Nephron progenitor cell (in vitro differentiated cells): ENCODE results near the gene SLC27A3.

Experiments used
- DNase-seq: peaks from one replicate; pipeline ENCODE4 v3.0.0; 2021
- H3K27ac Mint-ChIP-seq: 2 replicates; pipeline ENCODE4 v1.8.0; 2021; ENCODE audit warnings: mild to moderate bottlenecking, moderate library complexity, mixed read lengths
- H3K27me3 Mint-ChIP-seq: 2 replicates; pipeline ENCODE4 v1.8.0; 2021; ENCODE audit warnings: mild to moderate bottlenecking, low read depth, mixed read lengths; ENCODE audit not compliant: poor library complexity
- H3K36me3 Mint-ChIP-seq: 2 replicates; pipeline ENCODE4 v1.8.0; 2021; ENCODE audit warnings: low read depth, mixed read lengths
- H3K4me1 Mint-ChIP-seq: 2 replicates; pipeline ENCODE4 v1.8.0; 2021; ENCODE audit warnings: mixed read lengths
- H3K4me3 Mint-ChIP-seq: 2 replicates; pipeline ENCODE4 v1.8.0; 2021; ENCODE audit warnings: mild to moderate bottlenecking, moderate library complexity, mixed read lengths
- H3K9me3 Mint-ChIP-seq: 2 replicates; pipeline ENCODE4 v1.8.0; 2021; ENCODE audit warnings: mild to moderate bottlenecking, moderate library complexity, mixed read lengths
- TF ChIP-seq, protein P1 (sequence below): fragments of 200-600 bp; sonication (generic); IDR thresholded peaks from 2 replicates; pipeline ENCODE4 v1.5.0; 2021; ENCODE audit warnings: antibody characterized with exemption

SLC27A3 gene

DNA sequence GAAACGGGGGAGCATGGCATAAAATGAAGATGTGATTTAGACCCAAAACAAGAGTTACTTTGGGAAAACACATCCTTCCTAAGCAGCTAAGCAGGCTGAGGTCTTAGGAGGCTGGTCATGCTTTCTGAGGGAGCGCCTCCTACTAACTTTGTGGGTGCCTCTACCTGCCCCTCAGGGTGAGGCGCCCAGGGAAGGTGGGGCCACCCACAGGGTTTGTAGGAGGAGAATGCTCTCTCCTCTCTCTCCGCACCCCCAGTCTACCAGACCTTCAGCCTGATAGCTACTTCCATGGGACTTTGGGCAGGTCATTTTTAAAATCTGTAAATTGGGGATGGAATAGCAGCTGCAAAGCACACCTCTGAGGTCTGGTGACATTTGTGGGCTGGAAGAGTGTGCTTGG is 23.8 kb downstream of the SLC27A3 start:
- H3K4me3 Mint-ChIP-seq, result no peak overlapping the region
- H3K4me1 Mint-ChIP-seq, result peaks cover 47% of the 10 kb centered on the region
- peaks cover 14% of the 10 kb centered on the region for H3K36me3 Mint-ChIP-seq
- no peaks in the 10 kb centered on the region for H3K27me3 Mint-ChIP-seq
- H3K9me3 Mint-ChIP-seq, result no peaks in the 10 kb centered on the region
- DNase-seq, result no peak
- TF ChIP-seq, protein P1, sequence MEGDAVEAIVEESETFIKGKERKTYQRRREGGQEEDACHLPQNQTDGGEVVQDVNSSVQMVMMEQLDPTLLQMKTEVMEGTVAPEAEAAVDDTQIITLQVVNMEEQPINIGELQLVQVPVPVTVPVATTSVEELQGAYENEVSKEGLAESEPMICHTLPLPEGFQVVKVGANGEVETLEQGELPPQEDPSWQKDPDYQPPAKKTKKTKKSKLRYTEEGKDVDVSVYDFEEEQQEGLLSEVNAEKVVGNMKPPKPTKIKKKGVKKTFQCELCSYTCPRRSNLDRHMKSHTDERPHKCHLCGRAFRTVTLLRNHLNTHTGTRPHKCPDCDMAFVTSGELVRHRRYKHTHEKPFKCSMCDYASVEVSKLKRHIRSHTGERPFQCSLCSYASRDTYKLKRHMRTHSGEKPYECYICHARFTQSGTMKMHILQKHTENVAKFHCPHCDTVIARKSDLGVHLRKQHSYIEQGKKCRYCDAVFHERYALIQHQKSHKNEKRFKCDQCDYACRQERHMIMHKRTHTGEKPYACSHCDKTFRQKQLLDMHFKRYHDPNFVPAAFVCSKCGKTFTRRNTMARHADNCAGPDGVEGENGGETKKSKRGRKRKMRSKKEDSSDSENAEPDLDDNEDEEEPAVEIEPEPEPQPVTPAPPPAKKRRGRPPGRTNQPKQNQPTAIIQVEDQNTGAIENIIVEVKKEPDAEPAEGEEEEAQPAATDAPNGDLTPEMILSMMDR, result no peak
- peak overlapping the region; percentile 45 for H3K27ac Mint-ChIP-seq

DNA sequence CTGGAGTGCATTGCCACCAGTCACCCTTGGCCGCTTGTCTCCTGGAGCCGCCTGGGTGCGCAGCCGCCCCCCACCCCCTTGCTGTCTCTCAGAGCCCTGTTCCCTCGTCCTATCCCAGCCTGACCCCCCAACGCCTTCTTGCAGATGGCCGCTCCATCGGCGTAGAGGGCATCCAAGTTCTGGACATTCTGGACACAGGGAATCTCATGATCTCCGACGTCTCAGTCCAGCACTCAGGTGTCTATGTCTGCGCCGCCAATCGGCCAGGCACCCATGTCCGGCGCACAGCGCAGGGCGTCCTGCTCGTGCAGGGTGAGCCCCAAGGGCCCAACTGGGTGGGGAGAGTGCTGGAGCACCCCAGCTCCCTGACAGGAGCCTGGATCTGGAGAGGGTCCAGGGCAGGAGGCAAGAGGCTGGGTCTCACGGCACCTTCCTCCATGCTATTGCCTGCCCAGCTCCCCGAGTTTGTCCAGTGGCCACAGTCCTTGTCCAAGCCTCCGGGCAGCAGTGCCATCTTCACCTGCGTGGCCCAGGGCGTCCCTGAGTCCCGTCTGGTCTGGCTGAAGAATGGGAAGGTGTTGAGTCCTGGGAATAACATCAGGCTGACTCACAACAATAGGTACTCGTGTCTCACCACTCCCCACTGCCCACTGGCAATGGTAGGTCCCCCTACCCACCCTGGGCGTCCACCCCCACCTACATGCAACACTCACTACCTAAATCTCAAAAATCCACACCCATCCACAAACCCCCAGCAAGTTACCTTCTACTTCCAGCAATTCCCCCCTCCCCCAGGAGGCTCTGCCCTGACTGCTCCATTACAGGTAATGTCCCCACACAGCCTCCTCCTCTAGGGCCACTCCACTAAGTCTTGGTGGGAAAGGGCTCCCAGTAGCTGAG is 24.6 kb downstream of the SLC27A3 start:
- Mint-ChIP-seq H3K27ac (peak overlapping the region; percentile 73), H3K4me3 (no peak overlapping the region), H3K4me1 (peaks cover 39% of the 10 kb centered on the region), H3K36me3 (peaks cover 20% of the 10 kb centered on the region), H3K9me3 (no peaks in the 10 kb centered on the region), H3K27me3 (no peaks in the 10 kb centered on the region)
- DNase-seq, result no peak
- TF ChIP-seq, protein P1, result no peak

DNA sequence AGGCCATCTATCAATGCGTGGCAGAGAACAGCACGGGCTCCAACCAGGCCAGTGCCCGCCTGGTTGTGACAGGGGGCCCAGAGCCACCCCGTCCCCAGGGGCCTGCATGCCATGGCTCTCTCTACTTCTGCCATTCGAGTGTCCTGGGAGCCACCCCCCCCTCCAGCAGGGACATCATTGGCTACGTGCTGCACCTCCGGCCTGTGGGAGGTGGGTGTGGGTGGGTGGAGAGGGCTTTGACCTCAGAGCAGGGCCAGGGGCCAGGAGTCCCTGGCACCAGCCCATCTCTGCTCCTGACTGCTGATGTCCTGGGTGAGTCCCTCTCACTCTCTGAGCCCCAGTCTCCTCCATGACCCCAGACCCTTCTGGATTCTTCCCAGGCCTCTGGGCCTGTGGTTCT is 25.3 kb downstream of the SLC27A3 start:
- Mint-ChIP-seq H3K4me3 (no peak overlapping the region), H3K36me3 (peaks cover 23% of the 10 kb centered on the region), H3K27me3 (no peaks in the 10 kb centered on the region), H3K9me3 (no peaks in the 10 kb centered on the region), H3K4me1 (peaks cover 32% of the 10 kb centered on the region), H3K27ac (peak overlapping the region; percentile 85)
- TF ChIP-seq, protein P1, result no peak
- no peak for DNase-seq

DNA sequence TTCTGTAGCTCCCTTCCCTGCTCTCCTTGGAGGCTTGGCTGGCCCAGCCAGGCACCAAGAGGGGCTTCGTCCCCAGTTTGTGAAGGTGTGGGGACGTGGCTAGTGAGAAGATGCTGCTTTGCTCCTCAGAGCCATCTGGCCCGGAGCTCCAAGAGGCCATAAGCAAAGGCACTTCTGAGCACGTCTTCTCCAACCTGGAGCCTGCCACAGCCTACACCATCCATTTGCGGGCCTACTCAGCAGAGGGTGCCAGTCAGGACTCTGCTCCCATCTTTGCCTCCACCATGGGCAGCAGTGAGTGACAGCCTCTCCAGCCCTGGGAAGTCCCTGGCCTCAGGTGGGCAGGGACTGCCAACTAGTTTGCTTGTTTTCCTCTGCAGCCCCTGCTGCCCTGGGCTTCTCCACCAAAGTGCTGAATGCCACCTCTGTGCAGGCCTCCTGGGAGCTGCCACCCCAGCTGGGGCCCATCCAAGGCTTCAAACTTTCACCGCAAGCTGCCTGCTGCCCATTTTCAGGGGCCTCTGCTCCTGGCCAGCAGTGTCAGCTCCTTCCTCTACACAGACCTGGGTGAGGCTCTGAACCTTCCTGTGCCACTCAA is 25.9 kb downstream of the SLC27A3 start:
- Mint-ChIP-seq H3K27me3 (no peaks in the 10 kb centered on the region), H3K27ac (peak overlapping the region; percentile 85), H3K4me1 (peaks cover 30% of the 10 kb centered on the region), H3K9me3 (no peaks in the 10 kb centered on the region), H3K36me3 (peaks cover 26% of the 10 kb centered on the region), H3K4me3 (no peak overlapping the region)
- no peak for DNase-seq
- TF ChIP-seq, protein P1, result no peak

DNA sequence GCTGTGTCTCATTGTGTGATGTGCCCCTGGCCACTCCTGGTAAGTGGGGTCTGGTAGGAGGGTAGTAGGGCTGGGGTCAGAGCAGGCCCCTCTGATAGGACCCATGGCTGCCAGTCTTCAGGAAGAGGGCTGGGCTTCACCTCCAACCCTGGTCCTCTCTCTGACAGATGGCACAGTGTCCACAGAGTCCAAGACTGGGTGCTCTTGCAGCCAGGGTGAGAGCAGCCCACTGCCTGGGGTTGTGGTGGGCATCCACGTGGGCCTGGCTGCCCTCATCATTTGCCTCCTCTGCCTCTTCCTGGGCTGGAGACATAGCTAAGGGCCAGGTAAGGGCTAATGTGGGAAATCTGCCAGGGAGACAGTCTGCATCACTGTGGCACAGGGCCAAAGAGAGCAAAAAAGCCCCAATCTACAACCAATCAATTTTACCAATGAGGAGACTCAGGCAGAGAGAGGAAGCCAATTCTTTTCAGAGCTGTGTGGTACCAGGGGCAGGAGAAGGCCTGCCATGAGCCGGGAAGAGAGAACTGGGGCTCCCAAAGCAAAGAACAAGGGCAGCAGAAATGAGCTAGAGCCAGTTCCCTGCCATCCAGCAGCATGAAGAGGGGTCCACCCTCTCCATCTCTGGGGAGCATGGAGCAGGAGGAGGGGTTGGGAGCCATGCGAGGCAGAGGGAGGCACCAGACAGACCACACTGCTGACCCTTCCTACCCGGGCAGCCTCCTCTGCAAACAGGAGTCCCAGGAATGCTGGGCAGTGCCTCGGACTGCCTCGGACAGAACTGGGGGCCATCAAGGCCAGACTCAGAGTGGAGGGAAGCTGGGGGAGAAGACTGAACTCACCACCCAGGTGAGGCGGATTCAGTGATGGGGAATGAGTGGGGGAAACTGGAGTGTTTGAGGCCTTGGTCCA is 26.8 kb downstream of the SLC27A3 start:
- Mint-ChIP-seq H3K27me3 (no peaks in the 10 kb centered on the region), H3K9me3 (no peaks in the 10 kb centered on the region), H3K36me3 (peaks cover 32% of the 10 kb centered on the region), H3K27ac (no peak overlapping the region), H3K4me1 (peaks cover 23% of the 10 kb centered on the region), H3K4me3 (no peak overlapping the region)
- TF ChIP-seq, protein P1, result no peak
- no peak for DNase-seq
